ENCODE measurements around the gene SRSF8.

- no peak for TF ChIP-seq CTCF (IDR thresholded peaks at IDR 0.05; ENCODE audit: extremely low read depth in 1 of 2, insufficient read depth in 1 of 2, low read depth in 1 of 2, low read length in 2 of 2)
- TF ChIP-seq MAX (IDR thresholded peaks at IDR 0.05; ENCODE audit: insufficient read depth, insufficient read length): no peak
- TF ChIP-seq POLR2AphosphoS5 (IDR thresholded peaks at IDR 0.05; ENCODE audit: insufficient read depth, low read depth, low read length): no peak
- TF ChIP-seq EZH2 (IDR thresholded peaks at IDR 0.05; ENCODE audit: borderline replicate concordance, low read depth, low read length, severe bottlenecking): no peak
- no peak for TF ChIP-seq POLR2A (IDR thresholded peaks at IDR 0.05; ENCODE audit: low read depth, low read length)
- no peak for TF ChIP-seq MYC (IDR thresholded peaks at IDR 0.05; ENCODE audit: low read depth, low read length)
- TF ChIP-seq JUN (IDR thresholded peaks at IDR 0.05; ENCODE audit: borderline replicate concordance, insufficient read depth, insufficient read length, low read depth): no peak
- no peak for TF ChIP-seq GATA2 (IDR thresholded peaks at IDR 0.05; ENCODE audit: insufficient read depth, insufficient read length, low read depth, low read length)
- TF ChIP-seq FOS (IDR thresholded peaks at IDR 0.05; ENCODE audit: borderline replicate concordance, insufficient read depth, low read length): no peak
These were observed 20.9 kb upstream of the SRSF8 start for GRCh38 chr11:95045812-95046211.
